Measurements from ENCODE around the gene ATP4A.
"Not testable (repeated sequence)": the region's sequence is repeated elsewhere in the genome, so short reads cannot be mapped to it uniquely, and the experiment has no call there.

Gene ATP4A

DNA sequence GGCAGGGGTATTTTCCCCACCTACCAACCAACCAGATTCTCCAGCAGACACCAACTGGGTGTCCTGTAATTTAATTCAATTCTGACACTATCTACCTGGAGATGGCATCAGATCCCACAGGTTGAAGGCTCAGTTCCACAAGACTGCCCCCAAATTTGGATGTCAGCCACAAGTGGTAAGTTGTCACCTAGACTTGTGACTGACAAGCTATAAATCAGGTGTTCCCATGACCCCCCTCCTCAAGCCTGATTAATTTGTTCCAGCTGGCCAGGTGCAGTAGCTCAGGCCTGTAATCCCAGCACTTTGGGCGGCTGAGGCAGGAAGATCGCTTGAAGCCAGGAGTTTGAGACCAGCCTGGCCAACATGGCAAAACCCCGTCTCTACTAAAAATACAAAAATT lies 38.5 kb upstream of the ATP4A start:
- CTCF ChIA-PET: interaction anchor here (1.9 to 2.4 kb wide), 2 partner anchors 10 to 92 kb away, joined by 7 to 14 read pairs; no protein-coding TSS in a partner anchor
- TF ChIP-seq CTCF (IDR thresholded peaks at IDR 0.05; ENCODE audit: control extremely low read depth, extremely low read depth, low read depth, missing control alignments): no peak
- no peak for DNase-seq (ENCODE audit: extremely low spot score)
- POLR2A ChIA-PET: no interaction called here

DNA sequence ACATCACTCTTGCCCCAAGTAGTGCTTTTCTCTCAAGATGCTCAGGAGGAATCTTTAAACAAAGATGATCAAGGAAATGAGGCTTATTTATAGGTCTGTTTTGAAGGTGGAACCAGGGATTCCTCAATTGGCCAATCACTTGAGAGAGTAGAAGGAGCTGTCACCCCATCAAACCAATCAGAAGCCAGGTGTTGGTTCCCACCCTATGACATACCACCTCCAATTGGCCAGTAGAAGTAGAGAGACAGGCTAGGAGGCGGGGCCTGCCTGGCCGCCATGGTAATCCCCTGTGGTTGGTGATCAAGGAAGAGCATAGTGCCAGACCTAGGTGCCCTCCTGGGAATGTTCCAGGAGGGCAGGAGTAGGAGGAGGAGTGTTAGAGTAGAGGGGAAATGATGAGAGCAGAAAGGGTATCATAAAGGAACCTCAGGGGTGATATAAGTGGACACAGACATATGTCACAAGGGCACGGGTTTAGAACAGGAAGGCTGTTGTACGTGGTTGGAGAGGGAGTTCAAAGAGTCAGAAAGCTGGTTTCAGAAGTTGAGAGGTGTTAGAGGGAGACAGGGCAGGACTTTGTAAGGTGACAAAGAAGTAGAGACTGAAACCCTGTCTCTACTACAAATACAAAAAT lies 33.0 kb upstream of the ATP4A start:
- CTCF ChIA-PET: interaction anchor here (1.0 to 3.3 kb wide), 3 partner anchors 11 to 86 kb away, joined by 4 to 14 read pairs (median 10); no protein-coding TSS in a partner anchor
- POLR2A ChIA-PET: interaction anchor here (1.2 kb wide), 1 partner anchor 47 kb away, joined by 3 read pairs; no protein-coding TSS in a partner anchor
- no peak for TF ChIP-seq CTCF (IDR thresholded peaks at IDR 0.05; ENCODE audit: control extremely low read depth, extremely low read depth, low read depth, missing control alignments)
- peak; percentile 75 for DNase-seq (ENCODE audit: extremely low spot score)

DNA sequence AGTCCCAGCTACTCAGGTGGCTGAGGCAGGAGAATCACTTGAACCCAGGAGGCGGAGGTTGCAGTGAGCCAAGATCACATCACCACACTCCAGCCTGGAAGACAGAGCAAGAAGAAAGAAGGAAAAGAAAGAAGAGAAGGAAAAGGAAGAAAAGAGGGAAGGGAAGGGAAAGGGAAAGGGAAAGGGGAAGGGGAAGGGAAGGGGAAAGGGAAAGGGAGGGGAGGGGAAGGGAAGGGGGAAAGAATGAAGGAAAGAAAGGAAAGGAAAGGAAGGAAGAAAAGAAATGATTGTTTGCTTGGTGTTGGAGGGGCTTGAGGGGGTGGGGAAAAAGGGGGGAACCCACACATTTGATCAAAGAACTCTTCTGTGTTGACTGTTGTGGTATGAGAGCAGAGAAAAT lies 32.5 kb upstream of the ATP4A start:
- POLR2A ChIA-PET: no interaction called here

GRCh38 chr19:35595026-35595425 lies 31.6 kb upstream of the ATP4A start:
- DNase-seq (ENCODE audit: extremely low spot score); CTCF ChIA-PET; POLR2A ChIA-PET: not testable (repeated sequence)

More for the DNA sequence above, 32.5 kb upstream of the ATP4A start:
- TF ChIP-seq CTCF (IDR thresholded peaks at IDR 0.05; ENCODE audit: control extremely low read depth, extremely low read depth, low read depth, missing control alignments): no peak
- DNase-seq (ENCODE audit: extremely low spot score): no peak
- CTCF ChIA-PET: interaction anchor here (2.7 kb wide), 1 partner anchor 11 kb away, joined by 14 read pairs; no protein-coding TSS in a partner anchor

- ChIA-PET POLR2A (no interaction called here), CTCF (interaction anchor here (0.7 to 7.5 kb wide), 21 partner anchors 9 to 239 kb away, joined by 3 to 49 read pairs (median 4); partner anchors contain the start of gene HAUS5)
- TF ChIP-seq CTCF (IDR thresholded peaks at IDR 0.05; ENCODE audit: control extremely low read depth, extremely low read depth, low read depth, missing control alignments): peak; percentile 53
- peak; percentile 66 for DNase-seq (ENCODE audit: extremely low spot score)
These were observed 28.8 kb upstream of the ATP4A start for GRCh38 chr19:35592226-35592625.

GRCh38 chr19:35590875-35591274 lies 27.4 kb upstream of the ATP4A start:
- no peak for TF ChIP-seq CTCF (IDR thresholded peaks at IDR 0.05; ENCODE audit: control extremely low read depth, extremely low read depth, low read depth, missing control alignments)
- DNase-seq (ENCODE audit: extremely low spot score): no peak
- CTCF ChIA-PET: interaction anchor here (1.5 to 7.5 kb wide), 7 partner anchors 23 to 238 kb away, joined by 4 to 49 read pairs (median 6); no protein-coding TSS in a partner anchor
- POLR2A ChIA-PET: no interaction called here

DNA sequence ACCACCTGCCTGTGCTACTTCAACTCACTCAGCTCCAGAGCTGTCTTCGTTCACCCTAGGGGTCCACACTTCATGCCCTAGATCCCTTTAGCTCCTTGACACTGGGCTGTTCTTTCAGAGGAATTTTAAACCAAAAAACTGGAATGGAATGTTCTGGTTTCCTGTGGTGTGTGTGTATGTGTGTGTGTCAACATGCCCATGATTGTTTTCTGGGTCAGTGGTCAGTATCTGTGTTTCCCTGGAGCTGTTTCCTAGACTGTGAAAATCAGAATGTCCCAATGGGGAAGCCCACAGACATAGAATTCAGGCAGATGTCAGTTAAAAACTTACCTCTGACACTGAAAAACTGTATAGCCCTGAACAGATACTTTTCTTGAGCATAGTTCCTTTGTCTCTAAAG lies 23.9 kb upstream of the ATP4A start:
- no peak for DNase-seq (ENCODE audit: extremely low spot score)
- ChIA-PET CTCF (interaction anchor here (7.5 kb wide), 1 partner anchor 38 kb away, joined by 49 read pairs; no protein-coding TSS in a partner anchor), POLR2A (no interaction called here)
- no peak for TF ChIP-seq CTCF (IDR thresholded peaks at IDR 0.05; ENCODE audit: control extremely low read depth, extremely low read depth, low read depth, missing control alignments)

All from GM10248 (cell line).